LNCaP clone FGC (cell line): ENCODE measurements around the gene FYN.

ENCODE experiments used
- DNase-seq: peaks from one replicate; pipeline ENCODE4 v3.0.0-alpha.2; 2011; ENCODE audit warnings: low read depth
- H3K4me3 ChIP-seq: 2 replicates; pipeline ENCODE4 v1.5.1; 2011; ENCODE audit warnings: mild to moderate bottlenecking, low read depth, low read length, control low read depth
- TF ChIP-seq, protein P1 (sequence below): IDR thresholded peaks from 2 replicates; pipeline ENCODE4 v1.5.1; 2012; ENCODE audit warnings: mild to moderate bottlenecking; ENCODE audit not compliant: control insufficient read depth, insufficient read depth; ENCODE audit errors: extremely low read depth

FYN gene

DNA sequence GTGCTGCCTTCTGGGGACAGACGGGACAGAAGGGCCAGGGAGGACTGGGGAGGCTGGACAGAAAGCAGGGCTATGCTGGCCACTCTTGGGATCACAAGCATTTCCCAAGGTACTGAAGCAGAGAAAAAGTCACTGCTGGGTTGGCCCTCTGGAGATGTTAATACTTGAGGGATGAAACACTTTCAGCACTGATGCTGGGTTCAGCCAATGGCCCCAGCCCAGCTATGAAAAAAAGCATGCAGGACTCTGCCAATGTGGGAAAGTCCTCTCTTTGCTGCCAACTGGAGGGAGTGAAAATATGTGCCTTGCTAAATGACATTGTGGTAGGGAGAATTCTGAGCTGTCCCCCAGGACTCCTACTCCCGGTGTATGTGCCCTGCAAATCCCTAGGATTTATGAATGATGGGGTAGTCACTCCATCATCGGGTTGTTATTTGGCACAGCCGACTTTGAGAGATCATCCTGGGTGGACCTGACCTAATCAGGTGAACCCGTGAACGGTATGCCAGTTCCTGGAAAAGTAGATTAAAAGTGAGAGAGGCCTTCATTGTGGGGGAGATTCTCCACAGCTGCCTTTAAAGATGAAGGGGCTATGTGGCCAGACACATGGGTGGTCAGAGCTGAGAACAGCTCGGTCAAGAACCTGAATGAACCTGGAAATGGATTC, 147.7 kb downstream of the FYN start:
- H3K4me3 ChIP-seq, result no peak overlapping the region
- TF ChIP-seq, protein P1, sequence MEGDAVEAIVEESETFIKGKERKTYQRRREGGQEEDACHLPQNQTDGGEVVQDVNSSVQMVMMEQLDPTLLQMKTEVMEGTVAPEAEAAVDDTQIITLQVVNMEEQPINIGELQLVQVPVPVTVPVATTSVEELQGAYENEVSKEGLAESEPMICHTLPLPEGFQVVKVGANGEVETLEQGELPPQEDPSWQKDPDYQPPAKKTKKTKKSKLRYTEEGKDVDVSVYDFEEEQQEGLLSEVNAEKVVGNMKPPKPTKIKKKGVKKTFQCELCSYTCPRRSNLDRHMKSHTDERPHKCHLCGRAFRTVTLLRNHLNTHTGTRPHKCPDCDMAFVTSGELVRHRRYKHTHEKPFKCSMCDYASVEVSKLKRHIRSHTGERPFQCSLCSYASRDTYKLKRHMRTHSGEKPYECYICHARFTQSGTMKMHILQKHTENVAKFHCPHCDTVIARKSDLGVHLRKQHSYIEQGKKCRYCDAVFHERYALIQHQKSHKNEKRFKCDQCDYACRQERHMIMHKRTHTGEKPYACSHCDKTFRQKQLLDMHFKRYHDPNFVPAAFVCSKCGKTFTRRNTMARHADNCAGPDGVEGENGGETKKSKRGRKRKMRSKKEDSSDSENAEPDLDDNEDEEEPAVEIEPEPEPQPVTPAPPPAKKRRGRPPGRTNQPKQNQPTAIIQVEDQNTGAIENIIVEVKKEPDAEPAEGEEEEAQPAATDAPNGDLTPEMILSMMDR, result no peak
- DNase-seq, result no peak

DNA sequence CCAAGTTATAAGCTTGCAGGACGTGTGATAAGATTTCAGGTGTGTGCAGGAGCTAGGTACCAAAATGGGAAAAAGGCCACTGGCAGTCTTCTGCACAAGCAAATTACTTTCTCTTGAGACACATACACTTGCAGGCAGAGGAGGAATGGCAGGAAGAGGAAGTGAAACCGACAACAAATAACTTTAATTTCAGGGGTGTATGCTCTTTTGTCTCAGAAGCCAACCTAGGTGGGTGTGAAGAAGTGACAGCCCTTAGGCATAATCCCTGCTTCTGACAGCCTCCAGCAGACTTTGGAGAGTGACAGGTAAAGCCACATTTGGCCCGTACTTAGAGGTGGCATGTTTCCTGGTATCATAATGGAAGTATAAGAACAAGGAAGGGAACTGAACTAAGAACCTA, 148.7 kb downstream of the FYN start:
- TF ChIP-seq, protein P1, result no peak
- no peak for DNase-seq
- no peak overlapping the region for H3K4me3 ChIP-seq

DNA sequence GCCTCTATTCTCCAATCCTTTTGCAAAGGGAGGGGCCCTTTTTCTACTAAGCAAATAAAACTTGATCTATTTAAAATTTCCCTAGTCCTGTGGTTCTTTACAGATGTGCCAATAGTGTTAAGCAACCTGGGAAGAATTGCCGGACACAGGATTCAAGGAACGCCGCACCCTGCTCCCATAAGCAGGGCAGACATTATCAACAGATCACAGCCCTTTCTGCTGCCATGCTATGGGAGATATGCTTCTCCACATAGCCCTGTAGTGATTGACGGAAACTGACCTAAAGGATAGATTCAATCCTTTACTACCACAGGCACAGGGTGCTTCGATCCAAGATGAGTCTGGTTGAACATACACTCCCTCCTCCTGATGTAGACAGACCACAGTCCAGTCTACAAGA, 149.2 kb downstream of the FYN start:
- no peak overlapping the region for H3K4me3 ChIP-seq
- no peak for DNase-seq
- TF ChIP-seq, protein P1, result no peak

DNA sequence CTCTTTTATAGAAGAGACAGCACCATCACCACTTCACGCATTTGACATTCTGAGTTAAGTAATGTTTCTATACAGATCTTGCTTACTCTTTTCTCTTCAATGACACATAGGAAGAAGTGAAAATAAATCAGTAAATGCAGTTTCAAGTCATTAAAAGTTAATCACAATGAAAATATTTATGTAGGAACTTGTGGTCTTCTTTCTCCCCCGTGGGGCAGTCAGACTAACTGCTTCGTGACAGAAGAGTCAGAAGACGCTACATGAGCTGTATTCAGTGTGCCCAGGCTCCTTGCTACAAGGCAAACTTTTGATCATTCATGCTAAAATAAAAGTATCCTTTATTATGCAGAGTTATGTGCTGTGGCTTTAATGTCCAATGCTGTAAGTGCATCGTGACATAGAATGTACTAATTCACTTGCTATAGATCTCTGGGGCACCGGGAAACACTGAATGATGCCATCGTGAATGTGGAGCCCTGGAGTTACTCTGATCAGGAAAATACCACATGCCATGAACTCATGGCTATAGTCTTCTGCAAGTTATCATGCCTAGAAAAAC, 149.8 kb downstream of the FYN start:
- no peak overlapping the region for H3K4me3 ChIP-seq

DNA sequence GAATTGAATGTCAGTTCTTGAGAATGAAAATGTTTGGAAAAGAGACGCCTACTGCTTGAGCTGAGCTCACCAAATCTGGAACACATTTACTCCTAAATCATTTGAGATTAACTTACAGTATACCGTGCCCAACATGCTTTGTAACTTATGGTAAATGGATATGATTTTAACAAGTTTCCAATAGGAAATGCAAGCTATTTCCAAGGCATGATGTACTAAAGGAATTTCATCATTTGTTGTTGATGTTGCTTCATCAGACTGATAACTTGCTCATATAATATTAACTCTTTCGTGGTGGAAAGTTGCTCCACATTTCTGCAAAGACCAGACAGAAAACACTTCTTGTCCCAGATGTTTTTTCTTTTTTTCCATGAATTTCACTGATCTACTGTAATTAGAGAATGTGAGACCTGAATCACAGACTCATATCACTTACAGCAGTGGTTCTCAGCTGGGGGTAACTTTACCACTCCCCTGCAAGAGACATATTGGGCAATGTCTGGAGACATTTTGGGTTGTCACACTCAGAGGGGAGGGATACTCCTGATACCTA, 151.0 kb downstream of the FYN start:
- TF ChIP-seq, protein P1, result no peak
- H3K4me3 ChIP-seq, result no peak overlapping the region
- DNase-seq, result no peak

More for the DNA sequence above, 149.8 kb downstream of the FYN start:
- no peak for DNase-seq
- TF ChIP-seq, protein P1, result no peak

DNA sequence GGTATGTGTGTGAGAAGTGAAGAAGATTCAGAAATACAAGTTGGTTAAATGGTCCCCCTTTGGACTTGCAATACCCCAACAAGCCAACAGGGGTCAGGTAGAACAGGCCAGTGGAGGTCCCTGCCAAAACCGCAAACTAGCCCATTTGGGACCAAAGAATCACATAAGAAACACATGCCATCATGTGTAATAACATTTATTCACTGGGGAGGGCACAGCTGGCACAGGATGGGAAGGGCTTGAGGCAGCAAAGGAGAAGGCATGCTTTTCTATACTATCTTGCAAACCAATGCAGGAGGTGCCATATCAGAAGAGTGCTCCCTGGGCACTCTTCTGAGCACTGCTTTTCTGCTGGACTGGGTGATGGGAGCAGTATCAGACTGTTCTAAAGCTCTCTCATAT, 151.5 kb downstream of the FYN start:
- H3K4me3 ChIP-seq, result no peak overlapping the region
- TF ChIP-seq, protein P1, result peak; percentile 59
- DNase-seq, result no peak
